Natural killer cell (primary cell): ENCODE data around the gene FHOD3. TPM values are rescaled to one million over a fixed set of nuclear protein-coding genes. Genes with fewer than 3 reads are reported as not detected.

Source experiments
- ATAC-seq, 3 donors: fragments of 150-1000 bp in 2 of 3; fragments of 200-7000 bp in 1 of 3; cut with Tn5 transposase; 1 replicate in 1 of 3; 2 replicates in 2 of 3; pipeline ENCODE4 v1.10.0; 2021; ENCODE audit warnings: mild to moderate bottlenecking in 2 of 3, moderate library complexity in 2 of 3
- DNase-seq, 2 donors: peaks; one replicate each; pipeline versions ENCODE4 v3.0.0 to v3.0.0-alpha.2; 2013 to 2021; ENCODE audit warnings: mixed read lengths in 1 of 2
- H3K27ac ChIP-seq: one replicate; pipeline ENCODE4 v1.5.1; 2013; ENCODE audit warnings: mild to moderate bottlenecking, low read length
- H3K27me3 ChIP-seq: one replicate; pipeline ENCODE4 v1.6.1; 2013; ENCODE audit warnings: low read length; ENCODE audit not compliant: control insufficient read depth, insufficient read depth
- H3K36me3 ChIP-seq: one replicate; pipeline ENCODE4 v1.6.1; 2013; ENCODE audit warnings: low read length; ENCODE audit not compliant: control insufficient read depth, insufficient read depth
- H3K4me1 ChIP-seq: one replicate; pipeline ENCODE4 v1.6.1; 2013; ENCODE audit warnings: low read length; ENCODE audit not compliant: control insufficient read depth, insufficient read depth
- H3K4me3 ChIP-seq: one replicate; pipeline ENCODE4 v1.5.1; 2013; ENCODE audit warnings: low read length
- H3K9me3 ChIP-seq: one replicate; pipeline ENCODE4 v1.6.1; 2013; ENCODE audit warnings: low read length; ENCODE audit not compliant: control insufficient read depth, insufficient read depth
- H3K27ac Mint-ChIP-seq, 2 donors: one replicate each; pipeline ENCODE4 v1.8.0; 2022; ENCODE audit warnings: mild to moderate bottlenecking in 2 of 2, mixed read lengths in 2 of 2, moderate library complexity in 1 of 2
- H3K27me3 Mint-ChIP-seq, 2 donors: one replicate each; pipeline ENCODE4 v1.8.0; 2022; ENCODE audit warnings: low read depth in 2 of 2, mixed read lengths in 2 of 2
- H3K36me3 Mint-ChIP-seq: one replicate; pipeline ENCODE4 v1.8.0; 2022; ENCODE audit warnings: mixed read lengths
- H3K4me1 Mint-ChIP-seq, 2 donors: one replicate each; pipeline ENCODE4 v1.8.0; 2022; ENCODE audit warnings: mixed read lengths in 2 of 2
- H3K4me3 Mint-ChIP-seq: one replicate; pipeline ENCODE4 v1.8.0; 2022; ENCODE audit warnings: mild to moderate bottlenecking, moderate library complexity, mixed read lengths
- H3K9me3 Mint-ChIP-seq, 2 donors: one replicate each; pipeline ENCODE4 v1.8.0; 2022; ENCODE audit warnings: mixed read lengths in 2 of 2
- WGBS: methylation state at CpG from one replicate; pipeline ENCODE4 v1.1.7; 2013; ENCODE audit warnings: missing lambda C conversion rate; ENCODE audit not compliant: insufficient coverage; 5-methylcytosine and 5-hydroxymethylcytosine counted together
- intact Hi-C: fragments of 100-400 bp; cut with micrococcal nuclease; formaldehyde crosslinking; loops from one replicate; pipeline ENCODE4 v1.14.2; 2022
- total RNA-seq, 4 donors: library from RNA; stranded (reverse); fragments of 120-200 nt in 1 of 4; gene quantifications; one replicate each; pipeline versions ENCODE4 v1.2.3 to v1.2.4, GENCODE V29; 2013 to 2022
- TF ChIP-seq, protein P1 (sequence below): fragments of 200-600 bp; IDR thresholded peaks from one replicate; pipeline ENCODE4 v1.8.0; 2022; ENCODE audit warnings: antibody characterized with exemption

FHOD3 gene
- total RNA-seq, 3 donors from 2014 or later (not counting 1 experiment from before 2014, with no cell fraction given): not detected

DNA sequence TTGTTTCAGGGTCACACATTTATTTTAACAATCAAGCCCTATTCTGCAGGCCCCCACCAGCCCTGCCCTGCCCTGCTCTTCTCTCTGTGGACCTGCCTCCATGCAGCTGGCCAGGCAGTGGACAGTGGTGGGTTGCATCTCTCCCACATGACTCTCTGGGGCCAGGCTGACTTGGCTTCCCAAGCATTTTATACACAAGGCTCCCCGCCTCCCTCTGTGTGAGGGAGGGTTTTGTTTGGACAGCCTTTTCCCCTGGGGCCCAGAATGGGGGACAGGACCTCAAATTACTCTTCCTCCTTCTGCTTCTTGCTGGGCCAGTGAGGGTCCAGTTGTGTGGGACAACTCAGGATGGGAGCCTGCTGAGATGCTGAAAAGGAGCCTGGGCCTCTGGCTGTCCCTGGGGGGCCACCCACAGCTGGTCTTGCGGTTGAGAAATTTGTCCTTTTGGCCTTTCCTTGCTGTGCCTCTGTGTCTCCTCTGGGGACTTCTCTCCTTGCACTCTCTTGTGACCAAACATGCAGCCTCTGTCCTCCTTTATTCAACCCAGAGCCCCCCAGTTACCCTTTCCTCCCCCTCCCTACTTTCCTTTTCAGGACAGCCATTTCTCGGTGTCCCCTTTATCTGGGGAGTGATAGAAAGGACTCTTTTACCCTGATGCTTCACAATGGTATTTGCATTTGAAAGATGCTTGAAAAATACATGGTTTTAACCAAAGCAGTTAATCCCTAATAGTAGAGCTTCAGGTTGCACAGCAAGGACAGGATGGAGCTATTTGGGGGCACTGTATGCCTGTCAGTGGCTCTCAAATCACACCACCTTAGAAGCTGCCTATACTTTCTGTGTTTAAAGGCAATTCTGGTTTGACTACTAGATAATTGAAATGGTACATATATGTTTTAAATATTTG is 151.1 kb downstream of the FHOD3 start:
- H3K4me3 Mint-ChIP-seq: no peak overlapping the region
- TF ChIP-seq, protein P1, sequence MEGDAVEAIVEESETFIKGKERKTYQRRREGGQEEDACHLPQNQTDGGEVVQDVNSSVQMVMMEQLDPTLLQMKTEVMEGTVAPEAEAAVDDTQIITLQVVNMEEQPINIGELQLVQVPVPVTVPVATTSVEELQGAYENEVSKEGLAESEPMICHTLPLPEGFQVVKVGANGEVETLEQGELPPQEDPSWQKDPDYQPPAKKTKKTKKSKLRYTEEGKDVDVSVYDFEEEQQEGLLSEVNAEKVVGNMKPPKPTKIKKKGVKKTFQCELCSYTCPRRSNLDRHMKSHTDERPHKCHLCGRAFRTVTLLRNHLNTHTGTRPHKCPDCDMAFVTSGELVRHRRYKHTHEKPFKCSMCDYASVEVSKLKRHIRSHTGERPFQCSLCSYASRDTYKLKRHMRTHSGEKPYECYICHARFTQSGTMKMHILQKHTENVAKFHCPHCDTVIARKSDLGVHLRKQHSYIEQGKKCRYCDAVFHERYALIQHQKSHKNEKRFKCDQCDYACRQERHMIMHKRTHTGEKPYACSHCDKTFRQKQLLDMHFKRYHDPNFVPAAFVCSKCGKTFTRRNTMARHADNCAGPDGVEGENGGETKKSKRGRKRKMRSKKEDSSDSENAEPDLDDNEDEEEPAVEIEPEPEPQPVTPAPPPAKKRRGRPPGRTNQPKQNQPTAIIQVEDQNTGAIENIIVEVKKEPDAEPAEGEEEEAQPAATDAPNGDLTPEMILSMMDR: no peak

GRCh38 chr18:36449451-36449850 is 151.9 kb downstream of the FHOD3 start:
- TF ChIP-seq, protein P1: no peak
- Histone ChIP-seq H3K4me3 (no peak overlapping the region), H3K27me3 (no peaks in the 10 kb centered on the region)

More for the DNA sequence above, 151.1 kb downstream of the FHOD3 start:
- no peak for DNase-seq
- no peaks in the 10 kb centered on the region for H3K9me3 Mint-ChIP-seq
- no peaks in the 10 kb centered on the region for H3K4me1 ChIP-seq
- no peak overlapping the region for H3K4me3 ChIP-seq
- no peaks in the 10 kb centered on the region for H3K4me1 Mint-ChIP-seq
- no peak overlapping the region for H3K27ac ChIP-seq
- no peaks in the 10 kb centered on the region for H3K9me3 ChIP-seq
- intact Hi-C loops: no loop called here
- no peaks in the 10 kb centered on the region for H3K36me3 Mint-ChIP-seq
- WGBS: 80% methylated on average over 1 of the region's 3 CpGs
- no peak for ATAC-seq
- H3K27me3 ChIP-seq: no peaks in the 10 kb centered on the region
- no peak overlapping the region for H3K27ac Mint-ChIP-seq
- peaks cover 4 to 9% of the 10 kb centered on the region in 2 donors for H3K27me3 Mint-ChIP-seq
- H3K36me3 ChIP-seq: no peaks in the 10 kb centered on the region

GRCh38 chr18:36450264-36450663 is 152.8 kb downstream of the FHOD3 start:
- Histone ChIP-seq H3K4me3 (no peak overlapping the region), H3K36me3 (no peaks in the 10 kb centered on the region), H3K27ac (no peak overlapping the region), H3K4me1 (no peaks in the 10 kb centered on the region), H3K9me3 (no peaks in the 10 kb centered on the region), H3K27me3 (no peaks in the 10 kb centered on the region)
- TF ChIP-seq, protein P1: no peak
- H3K36me3 Mint-ChIP-seq: no peaks in the 10 kb centered on the region
- ATAC-seq (no peak), DNase-seq (no peak)
- H3K4me1 Mint-ChIP-seq: no peaks in the 10 kb centered on the region
- intact Hi-C loops: no loop called here
- no peak overlapping the region for H3K27ac Mint-ChIP-seq
- 85% methylated on average over 5 of the region's 6 CpGs for WGBS
- no peaks in the 10 kb centered on the region for H3K9me3 Mint-ChIP-seq
- H3K27me3 Mint-ChIP-seq: peaks cover 0 to 11% of the 10 kb centered on the region in 2 donors
- H3K4me3 Mint-ChIP-seq: no peak overlapping the region

More at GRCh38 chr18:36449451-36449850, 151.9 kb downstream of the FHOD3 start:
- H3K36me3 ChIP-seq: no peaks in the 10 kb centered on the region
- 86% methylated on average over 1 of the region's 2 CpGs for WGBS
- no peak overlapping the region for H3K27ac ChIP-seq
- Mint-ChIP-seq H3K27me3 (peaks cover 1 to 9% of the 10 kb centered on the region in 2 donors), H3K4me3 (no peak overlapping the region), H3K4me1 (no peaks in the 10 kb centered on the region), H3K9me3 (no peaks in the 10 kb centered on the region), H3K36me3 (no peaks in the 10 kb centered on the region), H3K27ac (no peak overlapping the region)
- H3K9me3 ChIP-seq: no peaks in the 10 kb centered on the region
- intact Hi-C loops: no loop called here
- DNase-seq: no peak
- ATAC-seq: no peak
- no peaks in the 10 kb centered on the region for H3K4me1 ChIP-seq
